Uterus (tissue), 2 donors: ENCODE results near the gene PRSS36.

ENCODE experiments used
- POLR2A ChIP-seq, 2 donors: fragments of 450-650 bp; IDR thresholded peaks; one replicate each; pipeline ENCODE4 v1.6.1; 2016; ENCODE audit warnings: antibody characterized with exemption in 2 of 2, mild to moderate bottlenecking in 1 of 2, moderate library complexity in 1 of 2
- TF ChIP-seq, protein P1 (sequence below), 4 experiments: fragments of 200-600 bp in 2 of 4; fragments of 450-650 bp in 2 of 4; sonication (generic) in 2 of 4; IDR thresholded peaks; one replicate each; pipeline ENCODE4 v1.5.1; 2016 to 2019; ENCODE audit warnings: antibody characterized with exemption in 4 of 4, mild to moderate bottlenecking in 2 of 4, moderate library complexity in 1 of 4

DNA sequence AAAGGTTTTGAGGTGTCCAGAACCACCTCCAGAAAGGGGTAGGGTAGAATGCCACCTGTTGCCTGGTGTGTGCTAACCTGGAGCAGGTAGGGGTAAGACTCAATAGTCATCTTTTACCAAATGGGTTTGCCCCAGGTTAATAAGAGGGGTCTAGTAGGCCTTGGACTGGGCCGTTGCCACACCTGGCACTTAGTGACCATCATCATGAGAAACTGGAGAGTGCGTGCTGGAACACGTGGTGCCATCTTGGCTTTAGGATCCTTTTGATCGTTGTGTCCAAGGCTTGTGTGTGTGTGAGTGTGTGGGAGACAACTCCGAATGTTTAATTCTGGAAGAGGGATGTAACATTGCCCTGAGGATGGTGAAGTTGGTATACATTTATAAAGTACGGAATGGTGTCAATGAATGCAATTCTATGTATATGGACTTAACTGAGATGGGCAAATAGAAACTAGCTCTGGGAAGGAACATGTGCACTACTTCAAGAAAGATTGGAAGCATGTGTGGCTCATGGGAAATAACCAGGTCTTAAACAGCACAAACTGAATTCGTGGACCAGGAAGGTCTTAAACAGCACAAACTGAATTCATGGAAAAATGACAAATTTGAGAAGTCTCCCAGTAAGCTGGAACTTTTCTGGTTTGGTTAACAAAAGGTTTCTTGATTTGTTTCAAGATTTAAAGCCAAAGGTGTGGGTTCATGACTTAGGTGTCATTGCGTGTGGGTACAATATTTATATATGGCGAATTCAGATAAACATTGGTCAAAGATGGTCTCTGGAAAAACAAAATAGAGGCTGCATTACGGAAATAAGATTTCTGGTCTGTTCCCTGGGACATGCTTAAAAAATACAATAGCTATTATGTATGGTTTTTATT is 37.3 kb upstream of the PRSS36 start:
- TF ChIP-seq, protein P1, sequence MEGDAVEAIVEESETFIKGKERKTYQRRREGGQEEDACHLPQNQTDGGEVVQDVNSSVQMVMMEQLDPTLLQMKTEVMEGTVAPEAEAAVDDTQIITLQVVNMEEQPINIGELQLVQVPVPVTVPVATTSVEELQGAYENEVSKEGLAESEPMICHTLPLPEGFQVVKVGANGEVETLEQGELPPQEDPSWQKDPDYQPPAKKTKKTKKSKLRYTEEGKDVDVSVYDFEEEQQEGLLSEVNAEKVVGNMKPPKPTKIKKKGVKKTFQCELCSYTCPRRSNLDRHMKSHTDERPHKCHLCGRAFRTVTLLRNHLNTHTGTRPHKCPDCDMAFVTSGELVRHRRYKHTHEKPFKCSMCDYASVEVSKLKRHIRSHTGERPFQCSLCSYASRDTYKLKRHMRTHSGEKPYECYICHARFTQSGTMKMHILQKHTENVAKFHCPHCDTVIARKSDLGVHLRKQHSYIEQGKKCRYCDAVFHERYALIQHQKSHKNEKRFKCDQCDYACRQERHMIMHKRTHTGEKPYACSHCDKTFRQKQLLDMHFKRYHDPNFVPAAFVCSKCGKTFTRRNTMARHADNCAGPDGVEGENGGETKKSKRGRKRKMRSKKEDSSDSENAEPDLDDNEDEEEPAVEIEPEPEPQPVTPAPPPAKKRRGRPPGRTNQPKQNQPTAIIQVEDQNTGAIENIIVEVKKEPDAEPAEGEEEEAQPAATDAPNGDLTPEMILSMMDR (IDR thresholded peaks at IDR 0.05), result no peak
- no peak for TF ChIP-seq POLR2A (IDR thresholded peaks at IDR 0.05)
